Endothelial cell of umbilical vein (primary cell): ENCODE data around the gene SEMA5A. TPM values are rescaled to one million over a fixed set of nuclear protein-coding genes. Genes with fewer than 3 reads are reported as not detected.

Source experiments
- BruUV-seq: library from RNA; stranded (reverse); fragments of 400-500 nt; replicated peaks from 2 replicates; lab custom pipeline; 2021; lab: Mats Ljungman, UMichigan
- CTCF ChIA-PET: fragments of 300-600, 350-600 bp; sonication (Branson Sonifier 250); formaldehyde crosslinking; loops from one replicate; lab custom pipeline; 2021; ENCODE audit warnings: antibody characterized with exemption, inconsistent platforms; lab: Charles Lee
- POLR2A ChIA-PET: fragments of 300-600, 350-600 bp; sonication (Branson Sonifier 250); formaldehyde crosslinking; loops from one replicate; lab custom pipeline; 2021; ENCODE audit warnings: antibody characterized with exemption, inconsistent platforms; lab: Charles Lee
- DNase-seq: peaks from one replicate; pipeline ENCODE4 v3.0.0-alpha.2; 2011; ENCODE audit warnings: low read depth, low spot score
- FAIRE-seq: peaks from 2 replicates; lab custom pipeline; 2011; peaks lifted over from hg19 to GRCh38; lab: Jason Lieb, UNC
- H2AFZ ChIP-seq: 2 replicates; pipeline ENCODE4 v1.6.0; 2012; ENCODE audit warnings: low read depth, low read length, control low read depth, inconsistent platforms
- H3K27ac ChIP-seq: 2 replicates; pipeline ENCODE4 v1.5.1; 2011; ENCODE audit warnings: low read depth, mild to moderate bottlenecking, control low read depth, low read length, moderate library complexity; ENCODE audit not compliant: insufficient read depth
- H3K27me3 ChIP-seq, 2 experiments: 2 replicates each; pipeline versions ENCODE4 v1.6.0 to v1.6.1; 2011; ENCODE audit warnings: low read length in 2 of 2, mixed read lengths in 1 of 2; ENCODE audit not compliant: control insufficient read depth in 2 of 2, insufficient read depth in 2 of 2
- H3K36me3 ChIP-seq, 2 experiments: 2 replicates in 1 of 2; 3 replicates in 1 of 2; pipeline ENCODE4 v1.5.1; 2011; ENCODE audit warnings: low read length in 2 of 2, mild to moderate bottlenecking in 1 of 2, moderate library complexity in 1 of 2; ENCODE audit not compliant: control insufficient read depth in 2 of 2, insufficient read depth in 2 of 2; ENCODE audit errors: extremely low read depth in 1 of 2
- H3K4me1 ChIP-seq: 3 replicates; pipeline ENCODE4 v1.5.1; 2011; ENCODE audit warnings: mild to moderate bottlenecking, low read length; ENCODE audit not compliant: control insufficient read depth, insufficient read depth; ENCODE audit errors: extremely low read depth
- H3K4me2 ChIP-seq: 2 replicates; pipeline ENCODE4 v1.6.1; 2011; ENCODE audit warnings: low read length, control low read depth, mixed read lengths; ENCODE audit not compliant: insufficient read depth
- H3K4me3 ChIP-seq, 3 experiments: fragments of 200-600 bp in 1 of 3; sonication (generic), shearing (Covaris generic) in 1 of 3; replicated peaks in 1 of 3; 2 replicates each; pipeline ENCODE4 v1.5.1; 2011 to 2016; ENCODE audit warnings: control low read depth in 3 of 3, low read length in 3 of 3, mild to moderate bottlenecking in 2 of 3, inconsistent platforms in 1 of 3, low read depth in 1 of 3, moderate library complexity in 1 of 3; ENCODE audit not compliant: insufficient read depth in 1 of 3
- H3K79me2 ChIP-seq: 2 replicates; pipeline ENCODE4 v1.6.0; 2012; ENCODE audit warnings: low read length, inconsistent platforms; ENCODE audit not compliant: control insufficient read depth, insufficient read depth
- H3K9ac ChIP-seq: replicated peaks from 2 replicates; pipeline ENCODE3; 2011; ENCODE audit warnings: low read length, control low read depth; ENCODE audit not compliant: insufficient read depth; ENCODE audit errors: extremely low read depth
- H3K9me1 ChIP-seq: replicated peaks from 3 replicates; pipeline ENCODE4 v1.6.0; 2011; ENCODE audit warnings: mild to moderate bottlenecking, low read length; ENCODE audit not compliant: control insufficient read depth, insufficient read depth; ENCODE audit errors: extremely low read depth
- H3K9me3 ChIP-seq: replicated peaks from 2 replicates; pipeline ENCODE4 v1.5.1; 2012; ENCODE audit warnings: low read length, inconsistent platforms; ENCODE audit not compliant: control insufficient read depth, insufficient read depth
- H4K20me1 ChIP-seq: replicated peaks from 2 replicates; pipeline ENCODE3; 2011; ENCODE audit warnings: mild to moderate bottlenecking, low read length; ENCODE audit not compliant: control insufficient read depth, insufficient read depth; ENCODE audit errors: extremely low read depth
- CTCF ChIP-seq, 2 donors: IDR thresholded peaks; 1 replicate in 1 of 2; 2 replicates in 1 of 2; pipeline ENCODE4 v1.5.1; 2011; ENCODE audit warnings: low read length in 2 of 2, mild to moderate bottlenecking in 2 of 2, moderate library complexity in 2 of 2, control low read depth in 1 of 2, inconsistent platforms in 1 of 2, low read depth in 1 of 2; ENCODE audit not compliant: insufficient read depth in 1 of 2; ENCODE audit errors: extremely low read depth in 1 of 2
- EZH2 ChIP-seq: IDR thresholded peaks from 2 replicates; pipeline ENCODE4 v1.6.1; 2012; ENCODE audit warnings: borderline replicate concordance, low read depth, mild to moderate bottlenecking, moderate library complexity, low read length, inconsistent platforms; ENCODE audit not compliant: severe bottlenecking
- FOS ChIP-seq: IDR thresholded peaks from 2 replicates; pipeline ENCODE4 v1.6.1; 2011; ENCODE audit warnings: mild to moderate bottlenecking, low read length, moderate library complexity, borderline replicate concordance; ENCODE audit not compliant: insufficient read depth
- GATA2 ChIP-seq: IDR thresholded peaks from 2 replicates; pipeline ENCODE4 v1.7.0; 2011; ENCODE audit warnings: low read depth, mild to moderate bottlenecking, moderate library complexity, mixed read lengths, low read length; ENCODE audit not compliant: insufficient read length, insufficient read depth
- JUN ChIP-seq: IDR thresholded peaks from 2 replicates; pipeline ENCODE4 v1.6.1; 2011; ENCODE audit warnings: borderline replicate concordance, low read depth; ENCODE audit not compliant: insufficient read length, insufficient read depth
- MYC ChIP-seq: IDR thresholded peaks from one replicate; pipeline ENCODE4 v1.6.1; 2011; ENCODE audit warnings: mild to moderate bottlenecking, low read depth, low read length
- POLR2A ChIP-seq: IDR thresholded peaks from 2 replicates; pipeline ENCODE4 v1.6.1; 2012; ENCODE audit warnings: low read depth, mild to moderate bottlenecking, control low read depth, low read length
- POLR2AphosphoS5 ChIP-seq: IDR thresholded peaks from 2 replicates; pipeline ENCODE4 v1.6.1; 2012; ENCODE audit warnings: low read depth, mild to moderate bottlenecking, control low read depth, low read length, moderate library complexity; ENCODE audit not compliant: insufficient read depth
- dilution Hi-C: fragments of 300-500 bp; cut with MboI; formaldehyde crosslinking; loops from one replicate; pipeline ENCODE4 v1.15.0; 2019; ENCODE audit warnings: low sequenced_read_pairs; ENCODE audit not compliant: extremely low pct_ligation_motif_present
- intact Hi-C: fragments of 100-400 bp; cut with micrococcal nuclease; formaldehyde crosslinking; loops from one replicate; pipeline ENCODE4 v1.10.0; 2022
- polyA plus RNA-seq, 4 experiments: library from polyadenylated mRNA; depleted of rRNA in 3 of 4; stranded (reverse) in 3 of 4; unstranded in 1 of 4; fragments of >200 nt; gene quantifications; 2 replicates each; pipeline versions ENCODE4 v1.2.1 to v1.2.3, GENCODE V29; 2011 to 2012; ENCODE audit warnings: missing spikeins in 1 of 4
- total RNA-seq: library from RNA; stranded (reverse); gene quantifications from 2 replicates; pipeline ENCODE4 v1.2.3, GENCODE V29; 2021
- TF ChIP-seq, protein P1 (sequence below): IDR thresholded peaks from 2 replicates; pipeline ENCODE4 v1.6.1; 2011; ENCODE audit not compliant: insufficient read depth, insufficient read length

SEMA5A gene
- total and polyA plus RNA-seq, 2 donors (not counting 3 experiments of a cell fraction or from before 2014, with no cell fraction given), result 0.04 to 0.06 TPM

DNA sequence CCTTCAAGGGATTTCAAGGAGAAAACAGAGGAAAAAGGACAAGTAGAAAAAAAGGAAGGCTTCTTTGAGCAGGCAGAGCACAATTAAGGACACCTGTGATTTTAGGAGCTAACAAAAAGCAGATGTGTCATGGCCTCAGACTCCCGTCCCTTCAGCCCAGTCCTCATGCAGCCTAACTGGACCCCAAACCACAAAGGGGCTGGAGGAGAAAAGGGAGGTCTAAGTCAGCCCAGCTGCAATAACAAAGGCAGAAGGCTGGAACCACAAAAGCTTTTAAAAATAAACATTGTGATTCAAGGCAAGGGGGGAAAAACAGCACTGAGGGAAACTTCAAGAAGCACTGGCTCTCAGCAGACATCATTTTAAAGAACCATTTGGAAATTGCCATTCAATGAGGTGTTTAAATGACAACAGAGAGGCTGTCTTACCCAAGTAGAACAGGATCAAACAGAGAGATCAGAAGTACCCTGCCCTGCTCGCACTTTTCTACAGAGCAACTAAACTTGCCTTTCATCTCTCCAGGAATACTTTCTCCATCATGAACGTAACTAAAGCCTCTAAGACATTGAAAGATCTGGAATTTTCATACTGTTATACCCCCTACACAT, 89.3 kb downstream of the SEMA5A start:
- DNase-seq, result no peak
- H3K27me3 ChIP-seq, result no peaks in the 10 kb centered on the region
- ChIA-PET CTCF (no interaction called here), POLR2A (no interaction called here)
- H3K4me1 ChIP-seq, result no peaks in the 10 kb centered on the region
- H3K4me2 ChIP-seq, result no peak overlapping the region
- H3K79me2 ChIP-seq, result no peaks in the 10 kb centered on the region
- dilution Hi-C loops (no loop called here), intact Hi-C loops (no loop called here)
- no peak overlapping the region for H3K9ac ChIP-seq
- no peak overlapping the region for H3K4me3 ChIP-seq
- no TSS peak for BruUV-seq
- no peaks in the 10 kb centered on the region for H4K20me1 ChIP-seq
- H2AFZ ChIP-seq, result no peak overlapping the region
- no peaks in the 10 kb centered on the region for H3K36me3 ChIP-seq
- no peaks in the 10 kb centered on the region for H3K9me1 ChIP-seq
- no peak for FAIRE-seq
- TF ChIP-seq, protein P1, sequence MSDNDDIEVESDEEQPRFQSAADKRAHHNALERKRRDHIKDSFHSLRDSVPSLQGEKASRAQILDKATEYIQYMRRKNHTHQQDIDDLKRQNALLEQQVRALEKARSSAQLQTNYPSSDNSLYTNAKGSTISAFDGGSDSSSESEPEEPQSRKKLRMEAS, result no peak
- TF ChIP-seq JUN (no peak), POLR2A (no peak), FOS (no peak), EZH2 (no peak), GATA2 (no peak), POLR2AphosphoS5 (no peak), MYC (no peak), CTCF (IDR thresholded peaks at IDR 0.05; ENCODE audit: extremely low read depth in 1 of 2, insufficient read depth in 1 of 2, low read depth in 1 of 2, low read length in 2 of 2) (no peak)
- no peak overlapping the region for H3K27ac ChIP-seq
- peaks cover 4% of the 10 kb centered on the region for H3K9me3 ChIP-seq
